ENCODE results near the gene CTRB1. TPM values are rescaled to one million over a fixed set of nuclear protein-coding genes. Genes with fewer than 3 reads are reported as not detected.
A peak's percentile ranks its signal among the peaks of the same experiment; 100 is the strongest.

Gene CTRB1
- polyA plus RNA-seq, 2 of the 4 experiments (the other 2 are of a cell fraction): not detected

GRCh38 chr16:75244844-75245758 is 26.3 kb downstream of the CTRB1 start (continued):
- TF ChIP-seq REST (IDR thresholded peaks at IDR 0.05) (no peak), MYC (IDR thresholded peaks at IDR 0.05; ENCODE audit: borderline replicate concordance, low read length) (peak; percentile 92; the same call in 1 of the 2 replicates), PBX3 (IDR thresholded peaks at IDR 0.05) (no peak), HDAC2 (IDR thresholded peaks at IDR 0.05) (no peak), ZSCAN20 (CRISPR knock-in tag; IDR thresholded peaks at IDR 0.05) (no peak), PHF8 (IDR thresholded peaks at IDR 0.05; ENCODE audit: borderline replicate concordance, low read depth) (no peak), MAZ (IDR thresholded peaks at IDR 0.05; ENCODE audit: borderline replicate concordance, low read depth, low read length) (0 out of 2 replicates have a peak, but pooled peaks have one; percentile 2), MAX (IDR thresholded peaks at IDR 0.05) (peak; percentile 95), TFCP2L1 (CRISPR knock-in tag; IDR thresholded peaks at IDR 0.05) (peak; percentile 74; the same call in 1 of the 2 replicates), CHD4 (IDR thresholded peaks at IDR 0.05; ENCODE audit: borderline replicate concordance) (no peak), BHLHE40 (IDR thresholded peaks at IDR 0.05; ENCODE audit: low read depth, low read length) (0 out of 2 replicates have a peak, but pooled peaks have one; percentile 44), RNF2 (IDR thresholded peaks at IDR 0.05; ENCODE audit: borderline replicate concordance, low read depth) (no peak), HEYL (CRISPR knock-in tag; IDR thresholded peaks at IDR 0.05) (no peak), FOSB (CRISPR knock-in tag; IDR thresholded peaks at IDR 0.05) (no peak), E2F6 (IDR thresholded peaks at IDR 0.05; ENCODE audit: borderline replicate concordance, low read depth) (peak; percentile 78; the same call in 1 of the 2 replicates), HOXB5 (CRISPR knock-in tag; IDR thresholded peaks at IDR 0.05) (peak; percentile 76; the same call in 1 of the 2 replicates), FOXS1 (CRISPR knock-in tag; IDR thresholded peaks at IDR 0.05) (peak; percentile 74; the same call in 1 of the 2 replicates), ESRRA (IDR thresholded peaks at IDR 0.05; ENCODE audit: borderline replicate concordance, low read length) (no peak), CHD2 (IDR thresholded peaks at IDR 0.05; ENCODE audit: low read length, partially characterized antibody) (no peak), JUN (IDR thresholded peaks at IDR 0.05) (peak; percentile 35 to 57; a peak in 1 of 5 replicates), ZFP36 (IDR thresholded peaks at IDR 0.05; ENCODE audit: borderline replicate concordance, partially characterized antibody) (no peak), NR3C1 (IDR thresholded peaks at IDR 0.05) (no peak), ELK1 (IDR thresholded peaks at IDR 0.05; ENCODE audit: low read depth, low read length) (no peak), BCL3 (IDR thresholded peaks at IDR 0.05) (no peak), EHMT2 (IDR thresholded peaks at IDR 0.05; ENCODE audit: low read depth) (no peak), EHF (CRISPR knock-in tag; IDR thresholded peaks at IDR 0.05) (no peak), NFE2L2 (conservative IDR thresholded peaks at IDR 0.05; ENCODE audit: low read length) (no peak), SMC3 (IDR thresholded peaks at IDR 0.05) (0 out of 3 replicates have a peak, but pooled peaks have one; percentile 4), CTCF (IDR thresholded peaks at IDR 0.05) (no peak), JUNB (IDR thresholded peaks at IDR 0.05) (peak; percentile 43; the same call in 1 of the 2 replicates), SREBF2 (IDR thresholded peaks at IDR 0.05) (no peak), TP53 (CRISPR knock-in tag; IDR thresholded peaks at IDR 0.05) (no peak)

Data from A549 (cell line).